ENCODE results near the gene IFITM1. TPM values are rescaled to one million over a fixed set of nuclear protein-coding genes. Genes with fewer than 3 reads are reported as not detected.

IFITM1 gene
- total and polyA plus RNA-seq, 9 of the 15 experiments (the other 6 are each of a cell fraction or from before 2014, with no cell fraction given), result 691 to 5,579 (median 974) TPM

DNA sequence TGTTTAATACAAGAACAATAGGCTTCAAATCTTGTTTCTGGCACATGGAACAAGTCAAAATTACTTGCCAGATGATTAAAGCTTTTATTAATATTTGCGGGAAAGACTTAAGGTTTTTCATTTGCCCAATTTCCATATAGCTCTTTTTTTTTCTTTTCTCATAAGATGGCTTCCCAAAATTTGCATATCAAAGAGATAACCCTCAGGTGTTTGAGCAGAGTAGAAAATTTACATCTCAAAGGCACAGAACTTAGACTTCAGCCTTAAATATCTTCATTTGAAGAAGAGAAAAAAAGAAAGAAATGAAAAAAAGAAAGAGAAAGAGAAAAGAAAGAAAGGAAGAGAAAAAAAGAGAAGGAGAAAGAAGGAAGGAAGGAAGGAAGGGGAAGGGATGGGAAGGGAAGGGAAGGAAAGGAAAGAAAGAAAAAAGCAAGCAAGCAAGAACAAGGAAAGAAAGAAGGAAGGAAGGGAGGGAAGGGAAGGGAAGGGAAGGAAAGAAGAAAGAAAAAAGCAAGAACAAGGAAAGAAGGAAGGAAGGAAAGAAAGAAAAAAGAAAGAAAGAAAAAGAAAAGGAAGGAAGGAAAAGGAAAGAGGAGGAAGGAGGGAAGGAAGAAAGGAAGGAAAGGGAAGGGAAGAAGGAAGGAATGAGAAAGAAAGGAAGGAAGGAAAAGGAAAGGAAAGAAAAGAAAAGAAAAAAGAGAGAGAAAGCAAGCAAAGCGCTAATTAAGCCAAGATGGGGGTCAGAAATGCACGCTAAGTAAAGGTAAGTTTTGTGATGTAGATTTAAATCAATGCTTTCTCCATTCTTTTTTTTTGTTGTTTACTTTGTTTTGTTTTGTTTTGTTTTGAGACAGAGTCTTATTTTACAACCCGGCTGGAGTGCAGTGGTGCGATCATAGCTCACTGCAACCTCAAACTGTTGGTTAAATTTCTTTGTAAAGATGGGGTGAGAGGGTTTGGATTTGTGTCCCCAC, 27.0 kb downstream of the IFITM1 start (continued):
- TF ChIP-seq PML (IDR thresholded peaks at IDR 0.05; ENCODE audit: low read length), result no peak
- TF ChIP-seq TBP (optimal IDR thresholded peaks at IDR 0.05; ENCODE audit: low read depth, low read length), result no peak
- no peak for TF ChIP-seq ETV6 (IDR thresholded peaks at IDR 0.05; ENCODE audit: borderline replicate concordance in 1 of 2, low read depth in 2 of 2, low read length in 1 of 2)
- TF ChIP-seq ETV6 (CRISPR knock-in tag; IDR thresholded peaks at IDR 0.05; ENCODE audit: borderline replicate concordance), result no peak
- TF ChIP-seq NFYB (IDR thresholded peaks at IDR 0.05; ENCODE audit: extremely low read depth, insufficient read length), result no peak
- no peak for TF ChIP-seq ZNF41 (CRISPR knock-in tag; conservative IDR thresholded peaks at IDR 0.05)
- TF ChIP-seq HDAC1 (IDR thresholded peaks at IDR 0.05), result peak in 1 of 2 experiments; percentile 78; a peak in 2 of 4 replicates
- TF ChIP-seq ZNF785 (CRISPR knock-in tag; IDR thresholded peaks at IDR 0.05), result no peak
- TF ChIP-seq PRPF4 (IDR thresholded peaks at IDR 0.05; ENCODE audit: insufficient read depth, low read depth, low read length, poor library complexity, severe bottlenecking), result no peak
- no peak for TF ChIP-seq RFX1 (IDR thresholded peaks at IDR 0.05)
- TF ChIP-seq NCOA1 (IDR thresholded peaks at IDR 0.05; ENCODE audit: low read depth), result peak; percentile 10; the same call in 1 of the 2 replicates
- no peak for TF ChIP-seq SRF (CRISPR knock-in tag; IDR thresholded peaks at IDR 0.05)
- no peak for TF ChIP-seq ZBTB17 (CRISPR knock-in tag; IDR thresholded peaks at IDR 0.05)
- no peak for TF ChIP-seq NUFIP1 (IDR thresholded peaks at IDR 0.05; ENCODE audit: partially characterized antibody)
- TF ChIP-seq, protein P1, sequence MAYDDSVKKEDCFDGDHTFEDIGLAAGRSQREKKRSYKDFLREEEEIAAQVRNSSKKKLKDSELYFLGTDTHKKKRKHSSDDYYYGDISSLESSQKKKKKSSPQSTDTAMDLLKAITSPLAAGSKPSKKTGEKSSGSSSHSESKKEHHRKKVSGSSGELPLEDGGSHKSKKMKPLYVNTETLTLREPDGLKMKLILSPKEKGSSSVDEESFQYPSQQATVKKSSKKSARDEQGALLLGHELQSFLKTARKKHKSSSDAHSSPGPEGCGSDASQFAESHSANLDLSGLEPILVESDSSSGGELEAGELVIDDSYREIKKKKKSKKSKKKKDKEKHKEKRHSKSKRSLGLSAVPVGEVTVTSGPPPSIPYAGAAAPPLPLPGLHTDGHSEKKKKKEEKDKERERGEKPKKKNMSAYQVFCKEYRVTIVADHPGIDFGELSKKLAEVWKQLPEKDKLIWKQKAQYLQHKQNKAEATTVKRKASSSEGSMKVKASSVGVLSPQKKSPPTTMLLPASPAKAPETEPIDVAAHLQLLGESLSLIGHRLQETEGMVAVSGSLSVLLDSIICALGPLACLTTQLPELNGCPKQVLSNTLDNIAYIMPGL (CRISPR knock-in tag; IDR thresholded peaks at IDR 0.05), result no peak
- TF ChIP-seq ZNF146 (CRISPR knock-in tag; IDR thresholded peaks at IDR 0.05; ENCODE audit: unreplicated experiment), result no peak
- no peak; the same call in 1 of the 2 replicates for TF ChIP-seq ZBTB40 (IDR thresholded peaks at IDR 0.05)
- no peak for TF ChIP-seq ZBTB40 (CRISPR knock-in tag; IDR thresholded peaks at IDR 0.05)

All from K562 (cell line).